NCI-H774 (cell line): ENCODE measurements around the gene TSPAN18.

Experiments
- DNase-seq: peaks from one replicate; lab custom pipeline; 2025; lab: John Stamatoyannopoulos, UW

The TSPAN18 gene

DNA sequence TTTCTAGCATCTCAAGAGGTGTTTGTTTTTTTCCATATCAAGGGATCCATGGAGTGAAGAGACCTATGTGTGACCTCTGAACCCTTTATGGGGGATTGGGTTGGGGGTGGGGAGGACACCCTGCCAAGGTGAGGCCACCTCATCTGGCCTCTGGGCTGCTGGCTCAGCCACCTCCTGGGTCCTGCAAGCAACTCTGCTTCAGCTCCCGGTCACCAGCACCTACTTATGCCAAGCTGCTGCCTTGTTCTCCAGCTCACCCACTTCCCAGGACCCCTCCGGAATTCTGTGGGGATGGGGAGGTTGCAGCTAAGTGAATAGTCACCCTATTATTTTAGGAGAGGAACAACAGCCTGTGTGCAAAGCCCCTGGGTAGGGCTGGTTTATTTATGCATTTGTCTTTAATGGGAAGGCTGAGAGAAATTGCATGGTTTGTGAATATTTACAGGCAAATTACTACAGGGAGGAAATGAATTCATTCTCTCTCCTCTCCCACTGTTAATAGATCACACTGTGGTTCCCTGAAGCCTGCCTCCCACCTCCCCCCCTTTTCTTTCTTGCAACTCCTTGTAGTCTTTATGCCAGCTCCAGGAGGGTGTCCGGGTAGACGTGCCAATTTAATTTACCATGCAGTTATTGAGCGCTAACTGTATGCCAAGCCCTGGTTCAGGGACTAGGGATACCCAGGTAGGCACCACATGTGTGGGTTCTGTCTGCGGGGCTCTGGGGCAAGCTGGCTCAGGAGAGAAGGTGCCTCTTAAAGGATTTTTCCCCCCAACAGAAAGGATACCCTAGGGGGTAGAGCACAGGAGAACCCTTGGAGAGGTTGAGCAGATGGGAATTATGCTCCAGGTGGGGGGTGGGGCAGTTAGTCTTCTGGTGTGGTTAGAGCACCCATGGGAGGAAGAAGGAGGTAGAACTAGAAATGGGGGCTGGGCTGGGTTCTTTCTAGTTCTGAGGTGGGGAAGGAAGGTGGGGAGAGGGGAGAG lies 50.7 kb downstream of the TSPAN18 start:
- DNase-seq = no peak

DNA sequence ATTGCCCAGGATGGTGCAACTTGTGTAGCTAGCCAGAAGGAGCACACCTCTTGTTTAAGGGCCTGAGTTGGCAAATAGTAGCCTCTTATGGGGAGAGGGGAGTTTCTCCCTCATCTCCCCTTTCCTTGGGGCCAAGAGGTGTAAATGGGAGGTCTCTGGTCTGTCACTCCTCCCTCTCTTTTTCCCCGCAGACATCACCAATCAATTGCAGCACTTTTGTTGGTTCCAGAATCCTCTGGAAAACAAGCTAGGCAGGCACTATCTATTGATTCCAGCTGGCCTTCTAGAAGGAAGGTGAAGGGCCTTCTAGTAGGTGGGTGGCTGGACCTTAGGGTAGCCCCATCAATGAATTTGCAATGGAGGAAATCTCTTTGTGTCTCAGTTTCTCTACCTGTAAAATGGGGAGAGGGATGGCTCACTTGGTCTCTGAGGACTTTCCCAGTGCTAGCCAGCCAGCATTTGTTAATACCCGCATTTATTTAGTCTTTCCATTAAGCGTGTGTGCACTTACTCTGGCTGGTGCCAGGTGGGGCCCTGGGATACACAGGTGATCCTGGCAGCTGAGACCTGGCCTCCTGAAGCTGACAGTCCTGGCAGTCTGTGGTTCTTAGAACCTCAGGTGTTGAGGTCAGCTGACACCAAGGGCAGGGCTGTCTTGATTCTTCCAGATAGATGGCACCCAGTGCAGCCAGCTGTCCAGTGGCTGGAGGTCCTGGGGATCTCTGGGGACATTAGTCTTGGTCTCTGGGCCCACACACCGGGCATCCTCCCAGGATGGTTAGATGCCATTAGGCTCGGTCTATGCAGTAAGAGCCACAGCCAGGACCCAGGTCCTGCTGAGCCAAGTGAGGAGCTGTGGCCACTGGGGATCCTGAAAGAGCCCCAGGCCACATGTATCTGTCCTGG lies 51.7 kb downstream of the TSPAN18 start:
- DNase-seq = no peak

DNA sequence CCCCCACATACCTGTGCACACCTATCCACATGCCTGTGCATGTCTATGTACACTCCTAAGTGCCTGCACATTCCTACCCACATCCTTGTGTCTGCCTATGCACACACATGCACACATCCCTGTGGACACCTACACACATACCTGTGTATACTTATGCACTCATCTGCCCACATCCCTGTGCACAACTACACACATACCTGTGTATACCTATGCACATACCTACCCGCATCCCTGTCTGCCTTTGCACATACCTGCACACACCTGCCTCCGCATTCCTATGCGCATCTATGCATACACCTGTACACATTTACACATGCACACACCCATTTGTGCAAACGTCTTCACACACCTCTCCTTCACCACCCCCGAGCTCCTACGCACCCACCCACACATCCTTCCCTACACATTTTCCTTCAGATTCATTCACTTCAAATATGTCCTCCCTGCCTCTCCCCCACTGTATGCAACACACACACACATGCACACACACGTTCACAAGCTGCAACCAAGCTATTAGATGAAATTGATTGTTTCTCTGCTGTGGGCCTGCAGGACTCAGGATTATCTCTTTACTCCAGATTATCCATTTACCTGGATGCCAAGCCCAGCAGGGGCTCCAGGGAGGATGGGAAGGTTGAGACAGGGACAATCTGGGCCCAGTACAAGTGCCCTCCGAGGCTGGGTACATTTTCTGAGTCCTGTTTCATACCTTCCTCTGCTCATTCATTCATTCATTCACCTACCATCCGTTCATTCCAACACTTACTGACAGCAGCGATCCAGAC lies 53.2 kb downstream of the TSPAN18 start:
- DNase-seq = no peak

DNA sequence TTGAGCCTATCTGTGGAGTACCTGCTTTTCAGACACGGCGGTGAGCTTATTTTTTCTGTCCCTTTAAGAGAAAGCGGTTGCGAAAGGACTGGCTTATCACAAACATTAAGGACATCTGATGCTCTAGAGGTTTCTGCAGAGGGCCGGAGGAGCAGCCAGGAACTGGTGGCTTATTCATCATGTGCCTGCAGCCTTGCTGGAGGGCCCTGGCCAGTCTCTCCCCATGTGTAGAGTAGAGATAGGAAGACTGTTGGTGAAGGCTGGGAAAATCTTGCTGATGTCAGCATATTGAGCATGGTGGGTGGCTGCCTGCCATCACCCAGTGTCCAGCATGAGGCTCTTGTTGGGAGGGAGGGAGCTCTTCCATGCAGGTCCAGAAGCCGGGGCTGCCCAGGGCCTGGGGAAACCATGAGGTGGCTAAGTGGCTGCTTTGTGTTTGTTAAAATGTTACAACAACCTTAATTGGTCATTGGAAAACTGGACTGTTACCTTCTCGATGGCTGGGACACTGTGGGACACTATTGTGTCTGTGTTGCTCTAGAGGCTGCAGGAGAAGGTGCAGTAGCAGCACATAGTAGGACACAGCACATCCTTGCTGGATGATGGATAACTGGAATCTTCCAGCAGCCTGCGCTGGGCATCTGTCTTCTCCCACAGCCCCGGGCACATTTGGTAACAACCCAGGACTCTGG lies 54.3 kb downstream of the TSPAN18 start:
- no peak for DNase-seq

DNA sequence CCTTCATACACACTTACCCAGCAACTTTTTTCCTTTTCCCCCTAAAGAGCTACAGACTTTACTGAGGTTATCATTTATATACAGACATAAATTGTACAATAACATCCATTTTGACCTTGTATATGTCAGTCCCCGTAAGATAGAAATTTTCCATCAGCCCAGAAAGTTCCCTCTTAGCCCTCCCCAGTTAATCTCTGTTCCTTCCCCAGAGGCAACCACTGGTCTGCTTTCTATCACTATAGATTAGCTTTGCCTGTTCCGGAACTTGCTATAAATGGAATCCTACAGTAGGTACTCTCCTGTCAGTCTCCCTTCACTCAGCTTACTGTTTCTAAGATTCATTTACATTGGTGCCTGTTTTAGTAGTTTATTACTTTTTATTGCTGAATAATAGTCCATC lies 54.9 kb downstream of the TSPAN18 start:
- DNase-seq = no peak

DNA sequence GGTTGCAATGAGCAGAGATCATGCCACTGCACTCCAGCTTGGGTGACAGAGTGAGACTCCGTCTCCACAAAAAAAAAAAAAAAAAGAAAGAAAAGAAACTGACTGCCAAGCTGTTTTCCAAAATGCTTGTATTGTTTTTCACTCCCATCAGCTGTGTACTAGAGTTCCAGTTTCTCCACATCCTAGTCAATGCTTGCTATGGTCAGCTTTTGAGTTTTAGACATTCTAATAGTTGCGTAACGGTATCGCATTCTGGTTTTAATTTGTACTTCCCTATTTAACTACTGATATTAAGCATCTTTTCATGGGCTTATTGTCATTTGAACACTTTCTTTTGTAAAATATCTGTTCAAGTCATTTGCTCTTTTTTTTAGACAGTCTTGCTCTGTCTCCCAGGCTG lies 55.7 kb downstream of the TSPAN18 start:
- no peak for DNase-seq

DNA sequence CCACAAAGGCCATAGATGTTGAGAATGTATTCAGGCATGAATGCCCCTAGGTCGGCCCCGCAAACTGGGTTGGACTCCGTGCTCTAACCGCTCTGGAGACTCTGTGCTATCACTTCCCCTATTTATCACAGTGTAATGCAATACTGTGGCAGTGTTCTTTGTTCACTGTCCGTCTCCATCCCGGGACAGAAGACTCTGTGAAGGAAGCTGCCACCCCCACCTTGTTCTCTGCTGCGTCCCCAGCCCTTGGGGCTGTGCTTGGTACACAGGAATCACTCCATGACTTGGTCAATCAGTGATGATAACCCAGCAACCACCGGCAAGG lies 57.6 kb downstream of the TSPAN18 start:
- DNase-seq = no peak

DNA sequence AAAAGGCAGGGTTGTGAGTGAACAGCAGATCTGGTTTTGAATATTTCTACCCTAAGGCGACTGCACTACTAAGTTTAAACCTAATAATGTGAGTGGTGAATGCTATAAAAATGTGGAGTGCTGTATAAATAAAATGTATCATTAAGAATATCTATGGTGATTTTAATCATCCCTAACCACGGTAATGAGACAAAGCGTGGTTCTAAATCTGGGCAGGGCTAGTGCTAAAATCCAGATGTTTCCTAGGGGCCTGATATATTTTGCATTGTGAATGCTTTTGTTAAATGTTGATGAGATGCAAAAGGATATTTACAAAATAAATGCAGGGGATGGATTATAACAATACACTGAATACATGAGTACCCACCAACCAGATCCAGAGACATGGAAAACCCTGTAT lies 58.1 kb downstream of the TSPAN18 start:
- DNase-seq = no peak

DNA sequence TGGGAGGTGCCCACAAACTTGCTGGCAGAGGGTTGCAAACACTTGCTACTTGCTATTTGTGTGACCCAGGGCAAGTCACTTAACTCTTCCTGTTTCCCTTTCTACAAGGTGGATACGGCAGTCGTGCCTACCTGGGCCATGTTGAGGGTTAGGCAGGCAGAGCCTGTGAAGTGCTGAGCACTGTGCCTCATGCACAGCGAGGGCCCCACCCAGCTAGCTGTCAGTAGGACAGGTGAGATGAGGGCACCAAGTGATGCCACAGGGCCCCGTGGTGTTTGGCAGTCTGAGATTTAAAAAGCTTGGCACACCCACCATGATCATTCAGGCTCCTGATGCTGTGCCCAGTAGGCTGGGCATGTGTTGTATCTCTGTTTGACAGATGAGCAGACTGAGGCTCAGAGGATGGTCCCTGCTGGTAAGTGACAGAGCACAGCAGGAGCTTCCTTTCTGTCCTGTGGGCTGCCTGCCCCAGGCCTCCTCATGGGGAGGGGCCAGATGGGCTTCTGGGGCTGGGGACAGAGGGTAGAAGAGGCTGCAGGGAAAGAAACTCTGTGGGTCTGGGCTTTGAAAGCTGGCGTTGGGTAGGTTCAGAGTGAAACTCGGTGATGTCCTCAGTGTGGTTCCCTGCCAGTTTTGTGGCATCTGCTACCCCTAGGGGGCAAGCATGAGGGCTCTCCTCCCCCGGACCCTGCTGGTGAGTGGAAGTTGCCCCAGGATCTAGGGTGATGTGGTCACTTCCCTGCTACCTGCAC lies 59.3 kb downstream of the TSPAN18 start:
- DNase-seq = no peak

DNA sequence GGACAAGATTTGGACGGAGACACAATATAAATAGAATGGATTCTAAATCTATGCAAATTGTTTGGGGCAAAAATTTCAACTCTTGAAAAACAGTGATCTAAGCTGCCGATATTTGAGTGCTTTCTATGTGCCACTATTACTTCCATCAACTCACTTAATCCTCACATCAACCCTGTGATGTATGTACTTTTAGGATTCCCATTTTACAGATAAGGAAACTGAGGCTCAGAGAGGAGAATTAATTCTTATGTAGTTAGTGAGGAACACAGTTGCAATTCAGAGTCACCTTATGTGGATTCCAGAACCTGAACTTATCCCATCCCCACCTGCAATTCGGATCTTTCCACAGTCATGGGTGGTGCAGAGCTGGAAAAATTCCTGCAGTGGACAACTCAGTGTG lies 60.3 kb downstream of the TSPAN18 start:
- DNase-seq = no peak

DNA sequence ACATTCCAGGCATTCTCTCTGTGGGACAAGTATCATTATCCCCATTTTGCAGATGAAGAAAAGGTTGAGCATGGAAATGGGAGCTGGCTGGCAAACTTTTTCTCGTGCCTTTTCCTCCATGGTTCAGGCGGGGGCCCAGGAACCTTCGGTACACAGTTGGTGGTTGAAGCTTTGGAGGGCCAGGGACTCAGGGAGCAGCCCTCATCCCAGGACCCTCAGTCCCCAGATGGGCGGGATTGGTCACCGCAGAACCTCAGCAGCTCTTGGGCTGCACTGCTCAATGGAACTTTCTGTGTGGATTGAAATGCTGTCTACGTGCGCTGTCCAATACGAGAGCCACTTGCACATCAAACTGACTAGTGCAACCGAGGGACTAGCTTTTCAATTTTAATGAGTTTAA lies 61.2 kb downstream of the TSPAN18 start:
- DNase-seq = no peak

DNA sequence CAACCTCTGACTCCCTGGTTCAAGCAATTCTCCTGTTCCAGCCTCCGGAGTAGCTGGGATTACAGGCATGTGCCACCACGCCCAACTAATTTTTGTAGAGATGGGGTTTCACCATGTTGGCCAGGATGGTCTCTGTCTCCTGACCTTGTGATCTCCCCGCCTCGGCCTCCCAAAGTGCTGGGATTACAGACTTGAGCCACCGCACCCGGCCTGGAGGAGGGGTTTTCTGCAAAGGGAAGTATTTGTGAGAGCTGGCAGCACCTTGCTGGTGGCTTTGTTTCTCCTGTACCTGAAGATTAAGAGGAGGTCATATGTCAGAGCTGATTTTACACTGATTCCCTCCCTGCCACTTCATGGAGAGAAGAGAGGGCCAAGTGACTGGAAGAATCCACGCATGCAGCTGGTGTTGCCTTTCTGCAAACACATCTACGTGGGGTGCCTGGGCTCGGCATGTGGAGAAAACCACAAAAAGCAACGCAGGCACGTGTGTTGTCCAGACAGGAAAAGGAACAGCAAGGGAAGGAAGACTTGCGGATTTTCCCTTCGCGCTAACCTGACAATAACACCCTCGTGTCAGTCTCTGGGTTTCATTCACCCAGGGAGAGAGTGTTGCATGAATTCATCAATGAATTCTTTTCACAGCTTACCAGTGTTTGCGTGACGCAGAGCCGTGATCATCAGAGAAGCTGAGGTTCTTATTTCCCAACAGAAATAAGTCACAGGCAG lies 61.9 kb downstream of the TSPAN18 start:
- DNase-seq = no peak

DNA sequence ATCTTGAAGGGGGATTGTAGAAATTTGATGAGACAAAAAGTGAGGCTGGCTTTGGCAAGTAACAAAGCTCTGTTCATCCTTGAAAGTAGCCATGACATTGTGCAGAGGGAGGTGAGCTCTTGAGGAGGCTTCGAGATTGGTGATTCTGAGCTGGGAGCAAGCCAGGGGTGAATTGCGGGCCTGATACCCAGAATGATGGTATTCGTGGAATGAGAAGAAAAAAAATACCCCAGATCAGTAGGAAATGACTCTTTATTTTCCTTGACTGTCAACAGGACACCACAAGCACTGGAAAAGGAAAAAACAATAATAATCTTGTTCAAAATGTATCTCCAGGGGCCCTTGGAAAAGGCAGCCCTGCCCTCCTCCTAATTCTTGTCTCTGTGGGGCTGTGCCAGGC lies 62.7 kb downstream of the TSPAN18 start:
- DNase-seq = no peak

DNA sequence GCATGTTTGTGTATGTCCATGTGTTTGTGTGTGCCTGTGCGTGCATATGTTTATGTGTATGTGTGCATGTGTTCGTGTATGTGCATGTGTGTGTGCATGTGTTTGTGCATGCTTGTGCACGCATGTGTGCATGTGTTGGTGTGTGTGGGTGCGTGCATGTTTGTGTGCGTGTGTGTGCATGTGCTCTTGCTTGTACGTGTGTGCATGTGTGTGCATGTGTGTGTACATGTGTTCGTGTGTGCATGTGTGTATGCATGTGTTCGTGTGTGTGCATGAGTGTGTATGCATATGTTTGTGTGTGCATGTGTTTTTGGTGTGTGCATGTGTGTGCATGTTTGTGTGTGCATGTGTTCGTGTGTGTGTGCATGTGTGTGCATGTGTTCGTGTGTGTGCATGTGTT lies 63.4 kb downstream of the TSPAN18 start:
- no peak for DNase-seq

DNA sequence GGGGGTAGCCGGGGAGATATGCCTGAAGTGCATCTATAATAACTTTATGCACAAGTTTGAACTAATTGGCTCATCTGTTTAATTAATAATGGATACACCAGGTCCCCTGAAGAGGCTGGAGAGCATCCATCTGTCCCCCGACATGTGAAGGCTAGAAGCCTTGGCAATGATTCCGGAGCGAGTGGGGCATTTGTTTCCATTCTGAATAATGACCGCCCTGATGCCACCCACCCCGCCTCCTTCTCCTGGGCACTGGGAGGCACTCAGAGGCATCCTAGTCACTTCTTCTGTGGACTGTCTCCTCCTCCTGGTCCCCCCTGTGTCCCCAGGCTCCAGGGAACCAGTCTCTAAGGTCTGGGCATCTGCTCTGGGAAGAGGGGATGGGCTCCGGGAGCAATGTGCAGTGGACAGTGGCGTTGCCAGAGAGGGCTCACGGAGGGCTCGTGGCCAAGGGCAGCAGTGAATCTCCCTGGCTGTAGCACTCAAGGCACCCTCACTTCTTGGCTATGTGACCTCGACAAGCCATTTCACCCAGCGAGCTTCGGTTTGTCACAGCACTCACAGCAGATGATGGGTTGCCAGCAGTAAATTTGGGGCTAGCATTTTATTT lies 64.7 kb downstream of the TSPAN18 start:
- DNase-seq = no peak

DNA sequence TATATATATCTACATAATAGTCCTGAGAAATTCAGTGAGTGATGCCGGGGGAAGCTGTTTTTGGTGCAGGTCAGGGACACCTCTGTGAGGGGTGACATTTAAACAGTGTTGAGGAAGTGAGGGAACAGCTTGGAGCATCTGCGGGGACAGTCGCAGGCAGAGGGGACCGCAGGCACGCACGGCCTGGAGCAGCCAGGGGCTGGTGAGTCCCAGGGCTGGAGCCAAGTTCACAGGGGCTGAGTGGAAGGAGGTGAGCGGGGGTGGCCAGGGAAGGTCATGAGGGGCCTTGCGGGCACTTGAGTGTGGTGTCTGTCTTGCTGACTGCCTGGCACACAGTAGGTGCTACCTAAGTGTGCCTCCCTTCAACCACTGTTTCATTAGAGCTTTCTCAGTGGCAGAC lies 65.4 kb downstream of the TSPAN18 start:
- DNase-seq = no peak

DNA sequence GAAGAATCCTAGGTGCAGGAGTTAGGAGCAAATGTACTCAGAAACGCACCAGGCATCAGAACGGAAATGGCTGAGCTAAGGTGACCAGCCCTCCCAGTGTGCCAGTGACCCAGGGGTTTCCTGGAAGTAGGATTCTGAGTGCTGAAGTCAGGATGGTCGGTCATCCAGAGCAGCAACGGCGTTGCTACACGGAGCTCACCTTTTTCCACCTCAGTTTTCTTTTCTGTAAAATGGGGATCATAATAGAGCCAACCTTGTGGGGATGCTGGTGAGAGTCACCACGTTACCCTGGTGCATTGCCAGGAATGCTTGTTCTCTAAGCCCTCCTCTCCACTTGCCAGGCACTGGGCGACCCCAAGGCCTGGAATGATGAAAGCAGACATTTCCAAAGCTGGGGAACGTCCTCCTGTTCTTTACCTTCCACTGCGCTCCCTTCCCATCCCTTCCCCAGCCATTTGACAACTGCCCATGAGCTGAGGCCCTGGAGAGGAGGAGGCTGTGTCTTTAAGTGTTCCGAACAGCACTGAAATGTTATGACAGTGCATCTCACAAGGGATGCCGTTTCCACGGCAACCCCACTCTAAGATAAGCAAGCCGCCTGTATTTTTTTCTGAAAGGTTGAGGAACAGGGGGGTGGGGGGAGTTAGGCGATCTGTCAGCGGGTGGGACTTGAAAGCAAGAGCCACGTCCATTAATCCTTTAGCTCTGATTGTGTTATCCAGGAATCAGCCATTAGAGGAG lies 66.8 kb downstream of the TSPAN18 start:
- no peak for DNase-seq

DNA sequence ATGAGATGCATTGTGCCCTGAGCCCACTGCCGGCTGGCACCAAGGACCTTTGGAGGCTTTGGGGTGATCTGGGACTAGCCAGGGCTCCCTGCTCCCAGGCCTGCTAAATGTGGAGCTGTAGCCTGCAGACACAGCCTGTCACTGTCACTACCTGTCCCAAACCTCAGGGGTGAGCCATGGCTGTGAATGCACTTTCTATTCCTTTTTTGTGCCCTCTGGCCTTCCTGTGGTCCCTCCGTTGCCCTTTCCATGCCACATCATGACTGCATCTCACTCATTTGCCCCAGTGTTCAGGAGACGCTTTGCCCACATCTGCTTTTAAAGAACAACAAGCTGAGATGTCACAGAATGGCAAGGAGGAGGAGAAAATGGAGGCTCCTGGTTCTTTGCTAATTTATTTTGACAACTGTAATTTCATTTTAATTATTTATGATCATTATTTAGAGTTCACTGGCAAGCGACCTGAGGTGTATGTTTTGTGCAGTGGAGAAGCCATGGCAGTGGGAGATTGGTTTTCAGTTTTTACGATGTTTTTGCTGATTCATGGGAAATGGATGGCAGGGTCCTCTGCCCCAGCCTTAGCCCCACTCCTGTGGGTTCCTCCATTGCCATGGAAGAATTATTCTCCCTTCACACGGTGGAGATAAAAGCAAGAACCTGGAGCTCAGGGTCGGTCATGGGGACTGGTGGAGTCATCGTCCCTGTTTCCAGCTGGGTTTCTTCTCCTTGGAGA lies 69.2 kb downstream of the TSPAN18 start:
- DNase-seq = no peak
